Measurements from ENCODE around the gene ESRRB.
A peak's percentile ranks its signal among the peaks of the same experiment; 100 is the strongest.

ESRRB gene

GRCh38 chr14:76541594-76542219, 165.8 kb downstream of the ESRRB start:
- Histone ChIP-seq H3K4me1 (ENCODE audit: control insufficient read depth, insufficient read depth, low read length) (peaks cover 16% of the 10 kb centered on the region), H3K9me3 (ENCODE audit: control insufficient read depth, insufficient read depth, low read depth, low read length) (no peaks in the 10 kb centered on the region), H3K27ac (ENCODE audit: extremely low read depth, low read depth, low read length) (peak overlapping the region; percentile 8; the same call in 1 of the 2 replicates), H3K36me3 (ENCODE audit: control insufficient read depth in 2 of 2, insufficient read depth in 1 of 2, low read length in 2 of 2) (no peaks in the 10 kb centered on the region), H3K4me3 (ENCODE audit: low read depth, low read length) (no peak overlapping the region)
- ChIA-PET CTCF (no interaction called here), POLR2A (no interaction called here)
- TF ChIP-seq OSR2 (tag by site-specific recombination; IDR thresholded peaks at IDR 0.05) (peak; percentile 90), ZNF600 (tag by site-specific recombination; IDR thresholded peaks at IDR 0.05) (peak; percentile 86), PRDM4 (tag by site-specific recombination; IDR thresholded peaks at IDR 0.05) (peak; percentile 56; the same call in 1 of the 2 replicates), KLF1 (tag by site-specific recombination; IDR thresholded peaks at IDR 0.05) (peak; percentile 75), WT1 (tag by site-specific recombination; IDR thresholded peaks at IDR 0.05) (peak; percentile 78), ZNF24 (tag by site-specific recombination; IDR thresholded peaks at IDR 0.05) (0 out of 2 replicates have a peak, but pooled peaks have one; percentile 23), ZNF639 (tag by site-specific recombination; IDR thresholded peaks at IDR 0.05) (no peak), KLF16 (tag by site-specific recombination; IDR thresholded peaks at IDR 0.05) (no peak), PRDM6 (tag by site-specific recombination; IDR thresholded peaks at IDR 0.05) (peak; percentile 64), ZNF133 (tag by site-specific recombination; IDR thresholded peaks at IDR 0.05) (no peak), SP7 (tag by site-specific recombination; IDR thresholded peaks at IDR 0.05) (peak; percentile 95), ZNF169 (tag by site-specific recombination; IDR thresholded peaks at IDR 0.05) (no peak), MYNN (tag by site-specific recombination; IDR thresholded peaks at IDR 0.05; ENCODE audit: borderline replicate concordance) (peak; percentile 61; the same call in 1 of the 2 replicates), ZFHX2 (tag by site-specific recombination; conservative IDR thresholded peaks at IDR 0.05) (no peak), KLF7 (tag by site-specific recombination; IDR thresholded peaks at IDR 0.05; ENCODE audit: borderline replicate concordance) (peak; percentile 22; the same call in 1 of the 2 replicates)
- TF ChIP-seq, protein P1, sequence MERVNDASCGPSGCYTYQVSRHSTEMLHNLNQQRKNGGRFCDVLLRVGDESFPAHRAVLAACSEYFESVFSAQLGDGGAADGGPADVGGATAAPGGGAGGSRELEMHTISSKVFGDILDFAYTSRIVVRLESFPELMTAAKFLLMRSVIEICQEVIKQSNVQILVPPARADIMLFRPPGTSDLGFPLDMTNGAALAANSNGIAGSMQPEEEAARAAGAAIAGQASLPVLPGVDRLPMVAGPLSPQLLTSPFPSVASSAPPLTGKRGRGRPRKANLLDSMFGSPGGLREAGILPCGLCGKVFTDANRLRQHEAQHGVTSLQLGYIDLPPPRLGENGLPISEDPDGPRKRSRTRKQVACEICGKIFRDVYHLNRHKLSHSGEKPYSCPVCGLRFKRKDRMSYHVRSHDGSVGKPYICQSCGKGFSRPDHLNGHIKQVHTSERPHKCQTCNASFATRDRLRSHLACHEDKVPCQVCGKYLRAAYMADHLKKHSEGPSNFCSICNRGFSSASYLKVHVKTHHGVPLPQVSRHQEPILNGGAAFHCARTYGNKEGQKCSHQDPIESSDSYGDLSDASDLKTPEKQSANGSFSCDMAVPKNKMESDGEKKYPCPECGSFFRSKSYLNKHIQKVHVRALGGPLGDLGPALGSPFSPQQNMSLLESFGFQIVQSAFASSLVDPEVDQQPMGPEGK (tag by site-specific recombination; IDR thresholded peaks at IDR 0.05) = peak; percentile 71
- TF ChIP-seq, protein P2, sequence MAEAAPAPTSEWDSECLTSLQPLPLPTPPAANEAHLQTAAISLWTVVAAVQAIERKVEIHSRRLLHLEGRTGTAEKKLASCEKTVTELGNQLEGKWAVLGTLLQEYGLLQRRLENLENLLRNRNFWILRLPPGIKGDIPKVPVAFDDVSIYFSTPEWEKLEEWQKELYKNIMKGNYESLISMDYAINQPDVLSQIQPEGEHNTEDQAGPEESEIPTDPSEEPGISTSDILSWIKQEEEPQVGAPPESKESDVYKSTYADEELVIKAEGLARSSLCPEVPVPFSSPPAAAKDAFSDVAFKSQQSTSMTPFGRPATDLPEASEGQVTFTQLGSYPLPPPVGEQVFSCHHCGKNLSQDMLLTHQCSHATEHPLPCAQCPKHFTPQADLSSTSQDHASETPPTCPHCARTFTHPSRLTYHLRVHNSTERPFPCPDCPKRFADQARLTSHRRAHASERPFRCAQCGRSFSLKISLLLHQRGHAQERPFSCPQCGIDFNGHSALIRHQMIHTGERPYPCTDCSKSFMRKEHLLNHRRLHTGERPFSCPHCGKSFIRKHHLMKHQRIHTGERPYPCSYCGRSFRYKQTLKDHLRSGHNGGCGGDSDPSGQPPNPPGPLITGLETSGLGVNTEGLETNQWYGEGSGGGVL (tag by site-specific recombination; IDR thresholded peaks at IDR 0.05) = peak; percentile 72
- TF ChIP-seq, protein P3, sequence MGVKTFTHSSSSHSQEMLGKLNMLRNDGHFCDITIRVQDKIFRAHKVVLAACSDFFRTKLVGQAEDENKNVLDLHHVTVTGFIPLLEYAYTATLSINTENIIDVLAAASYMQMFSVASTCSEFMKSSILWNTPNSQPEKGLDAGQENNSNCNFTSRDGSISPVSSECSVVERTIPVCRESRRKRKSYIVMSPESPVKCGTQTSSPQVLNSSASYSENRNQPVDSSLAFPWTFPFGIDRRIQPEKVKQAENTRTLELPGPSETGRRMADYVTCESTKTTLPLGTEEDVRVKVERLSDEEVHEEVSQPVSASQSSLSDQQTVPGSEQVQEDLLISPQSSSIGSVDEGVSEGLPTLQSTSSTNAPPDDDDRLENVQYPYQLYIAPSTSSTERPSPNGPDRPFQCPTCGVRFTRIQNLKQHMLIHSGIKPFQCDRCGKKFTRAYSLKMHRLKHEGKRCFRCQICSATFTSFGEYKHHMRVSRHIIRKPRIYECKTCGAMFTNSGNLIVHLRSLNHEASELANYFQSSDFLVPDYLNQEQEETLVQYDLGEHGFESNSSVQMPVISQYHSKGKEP (tag by site-specific recombination; IDR thresholded peaks at IDR 0.05) = peak; percentile 44; the same call in 1 of the 2 replicates
- TF ChIP-seq, protein P4, sequence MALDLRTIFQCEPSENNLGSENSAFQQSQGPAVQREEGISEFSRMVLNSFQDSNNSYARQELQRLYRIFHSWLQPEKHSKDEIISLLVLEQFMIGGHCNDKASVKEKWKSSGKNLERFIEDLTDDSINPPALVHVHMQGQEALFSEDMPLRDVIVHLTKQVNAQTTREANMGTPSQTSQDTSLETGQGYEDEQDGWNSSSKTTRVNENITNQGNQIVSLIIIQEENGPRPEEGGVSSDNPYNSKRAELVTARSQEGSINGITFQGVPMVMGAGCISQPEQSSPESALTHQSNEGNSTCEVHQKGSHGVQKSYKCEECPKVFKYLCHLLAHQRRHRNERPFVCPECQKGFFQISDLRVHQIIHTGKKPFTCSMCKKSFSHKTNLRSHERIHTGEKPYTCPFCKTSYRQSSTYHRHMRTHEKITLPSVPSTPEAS (tag by site-specific recombination; IDR thresholded peaks at IDR 0.05) = no peak
- TF ChIP-seq, protein P5, sequence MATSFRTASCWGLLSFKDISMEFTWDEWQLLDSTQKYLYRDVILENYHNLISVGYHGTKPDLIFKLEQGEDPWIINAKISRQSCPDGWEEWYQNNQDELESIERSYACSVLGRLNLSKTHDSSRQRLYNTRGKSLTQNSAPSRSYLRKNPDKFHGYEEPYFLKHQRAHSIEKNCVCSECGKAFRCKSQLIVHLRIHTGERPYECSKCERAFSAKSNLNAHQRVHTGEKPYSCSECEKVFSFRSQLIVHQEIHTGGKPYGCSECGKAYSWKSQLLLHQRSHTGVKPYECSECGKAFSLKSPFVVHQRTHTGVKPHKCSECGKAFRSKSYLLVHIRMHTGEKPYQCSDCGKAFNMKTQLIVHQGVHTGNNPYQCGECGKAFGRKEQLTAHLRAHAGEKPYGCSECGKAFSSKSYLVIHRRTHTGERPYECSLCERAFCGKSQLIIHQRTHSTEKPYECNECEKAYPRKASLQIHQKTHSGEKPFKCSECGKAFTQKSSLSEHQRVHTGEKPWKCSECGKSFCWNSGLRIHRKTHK (tag by site-specific recombination; IDR thresholded peaks at IDR 0.05) = no peak
- TF ChIP-seq, protein P6, sequence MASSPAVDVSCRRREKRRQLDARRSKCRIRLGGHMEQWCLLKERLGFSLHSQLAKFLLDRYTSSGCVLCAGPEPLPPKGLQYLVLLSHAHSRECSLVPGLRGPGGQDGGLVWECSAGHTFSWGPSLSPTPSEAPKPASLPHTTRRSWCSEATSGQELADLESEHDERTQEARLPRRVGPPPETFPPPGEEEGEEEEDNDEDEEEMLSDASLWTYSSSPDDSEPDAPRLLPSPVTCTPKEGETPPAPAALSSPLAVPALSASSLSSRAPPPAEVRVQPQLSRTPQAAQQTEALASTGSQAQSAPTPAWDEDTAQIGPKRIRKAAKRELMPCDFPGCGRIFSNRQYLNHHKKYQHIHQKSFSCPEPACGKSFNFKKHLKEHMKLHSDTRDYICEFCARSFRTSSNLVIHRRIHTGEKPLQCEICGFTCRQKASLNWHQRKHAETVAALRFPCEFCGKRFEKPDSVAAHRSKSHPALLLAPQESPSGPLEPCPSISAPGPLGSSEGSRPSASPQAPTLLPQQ (tag by site-specific recombination; IDR thresholded peaks at IDR 0.05) = 0 out of 2 replicates have a peak, but pooled peaks have one; percentile 23
